HEK293T (cell line): ENCODE results near the gene FAM171A1.

Experiments used
- ARNT ChIP-seq: fragments of 450-650 bp; IDR thresholded peaks from 2 replicates; pipeline ENCODE4 v1.6.1; 2017; ENCODE audit warnings: mild to moderate bottlenecking
- BHLHE40 ChIP-seq: fragments of 450-650 bp; IDR thresholded peaks from 2 replicates; pipeline ENCODE4 v1.6.1; 2016; ENCODE audit warnings: mild to moderate bottlenecking, moderate library complexity, borderline replicate concordance
- ELF4 ChIP-seq: fragments of 450-650 bp; IDR thresholded peaks from 2 replicates; pipeline ENCODE4 v1.6.1; 2017; ENCODE audit warnings: antibody characterized with exemption
- FOXA1 ChIP-seq: fragments of 450-650 bp; IDR thresholded peaks from 2 replicates; pipeline ENCODE4 v1.6.1; 2016; ENCODE audit warnings: mild to moderate bottlenecking
- FOXK2 ChIP-seq: fragments of 450-650 bp; IDR thresholded peaks from 2 replicates; pipeline ENCODE4 v1.6.1; 2016; ENCODE audit warnings: mild to moderate bottlenecking
- FOXM1 ChIP-seq: fragments of 450-650 bp; IDR thresholded peaks from 2 replicates; pipeline ENCODE4 v1.6.1; 2017; ENCODE audit warnings: mild to moderate bottlenecking, borderline replicate concordance
- SUZ12 ChIP-seq: fragments of 450-650 bp; IDR thresholded peaks from 2 replicates; pipeline ENCODE4 v1.6.1; 2016; ENCODE audit warnings: mild to moderate bottlenecking
- ZNF384 ChIP-seq: fragments of 450-650 bp; IDR thresholded peaks from 2 replicates; pipeline ENCODE4 v1.6.1; 2016

- TF ChIP-seq BHLHE40, result no peak
- TF ChIP-seq SUZ12, result no peak
- no peak for TF ChIP-seq FOXK2
- TF ChIP-seq ARNT, result no peak
- no peak for TF ChIP-seq FOXA1
- no peak for TF ChIP-seq ELF4
- no peak for TF ChIP-seq ZNF384
- TF ChIP-seq FOXM1, result no peak
These were observed 112.0 kb downstream of the FAM171A1 start for GRCh38 chr10:15259136-15259535.
